GM12878 (cell line): ENCODE measurements around the gene OGA. TPM values are rescaled to one million over a fixed set of nuclear protein-coding genes. Genes with fewer than 3 reads are reported as not detected.

ENCODE experiments used
- ATAC-seq: fragments of 200-7000 bp; cut with Tn5 transposase; 3 replicates; pipeline ENCODE4 v1.9.1; 2020; ENCODE audit warnings: mild to moderate bottlenecking, moderate library complexity
- BruUV-seq: library from RNA; stranded (reverse); fragments of 400-500 nt; replicated peaks from 2 replicates; lab custom pipeline; 2021; lab: Mats Ljungman, UMichigan
- CTCF ChIA-PET: fragments of 300-600 bp; sonication (Branson Sonifier 250); formaldehyde crosslinking; extraction: SDS; loops from one replicate; lab custom pipeline; 2021; ENCODE audit warnings: inconsistent platforms; lab: Yijun Ruan, JAX
- POLR2A ChIA-PET: fragments of 350-600 bp; formaldehyde crosslinking; extraction: SDS; loops from one replicate; lab custom pipeline; 2021; ENCODE audit warnings: inconsistent platforms; lab: Charles Lee
- RAD21 ChIA-PET: fragments of 300-600 bp; sonication (Branson Sonifier 250); formaldehyde crosslinking; loops from one replicate; lab custom pipeline; 2023; ENCODE audit warnings: antibody characterized with exemption; ENCODE audit not compliant: unreplicated experiment; lab: Charles Lee
- SMC1A ChIA-PET: fragments of 300-600 bp; sonication (Branson Sonifier 250); formaldehyde crosslinking; loops from one replicate; lab custom pipeline; 2023; ENCODE audit not compliant: unreplicated experiment, uncharacterized antibody; lab: Charles Lee
- DNase-seq: peaks from one replicate; pipeline ENCODE4 v3.0.0-alpha.2; 2011; ENCODE audit warnings: low read depth, low spot score
- FAIRE-seq: peaks from 3 replicates; lab custom pipeline; 2011; peaks lifted over from hg19 to GRCh38; lab: Jason Lieb, UNC
- H2AFZ ChIP-seq: 2 replicates; pipeline ENCODE4 v1.6.0; 2011; ENCODE audit warnings: low read depth, low read length, control low read depth; ENCODE audit not compliant: control insufficient read depth
- H3K27ac ChIP-seq: 2 replicates; pipeline ENCODE4 v1.5.1; 2011; ENCODE audit warnings: control low read depth; ENCODE audit not compliant: control insufficient read depth, insufficient read depth
- H3K27me3 ChIP-seq, 2 experiments: replicated peaks in 1 of 2; 2 replicates each; pipeline versions ENCODE4 v1.6.0 to v1.6.1; 2011; ENCODE audit warnings: low read length in 1 of 2; ENCODE audit not compliant: control insufficient read depth in 2 of 2, insufficient read depth in 2 of 2
- H3K36me3 ChIP-seq, 2 experiments: 2 replicates each; pipeline ENCODE4 v1.5.1; 2011; ENCODE audit warnings: low read length in 1 of 2; ENCODE audit not compliant: control insufficient read depth in 2 of 2, insufficient read depth in 2 of 2
- H3K4me1 ChIP-seq: 2 replicates; pipeline ENCODE4 v1.6.1; 2011; ENCODE audit warnings: mild to moderate bottlenecking, low read length, moderate library complexity, mixed read lengths; ENCODE audit not compliant: control insufficient read depth, insufficient read depth
- H3K4me2 ChIP-seq: 2 replicates; pipeline ENCODE4 v1.6.0; 2011; ENCODE audit warnings: control low read depth; ENCODE audit not compliant: control insufficient read depth, insufficient read depth
- H3K4me3 ChIP-seq: fragments of 200-600 bp; sonication (generic); 2 replicates; pipeline ENCODE4 v1.5.1; 2016
- H3K79me2 ChIP-seq: 2 replicates; pipeline ENCODE4 v1.6.0; 2011; ENCODE audit warnings: low read length; ENCODE audit not compliant: control insufficient read depth, insufficient read depth
- H3K9ac ChIP-seq: 2 replicates; pipeline ENCODE4 v1.8.0; 2011; ENCODE audit warnings: low read length, control low read depth, mixed read lengths; ENCODE audit not compliant: control insufficient read depth, insufficient read depth
- H3K9me3 ChIP-seq: replicated peaks from 3 replicates; pipeline ENCODE4 v1.5.1; 2011; ENCODE audit warnings: mild to moderate bottlenecking, low read length; ENCODE audit not compliant: control insufficient read depth, insufficient read depth
- H4K20me1 ChIP-seq: 2 replicates; pipeline ENCODE4 v1.6.0; 2011; ENCODE audit not compliant: control insufficient read depth, insufficient read depth
- ASH2L ChIP-seq: fragments of 300-600, 200-600 bp; sonication (generic); IDR thresholded peaks from 2 replicates; pipeline ENCODE4 v1.6.1; 2017; ENCODE audit warnings: low read depth, mild to moderate bottlenecking, borderline replicate concordance
- BACH1 ChIP-seq: fragments of 450-650 bp; IDR thresholded peaks from 2 replicates; pipeline ENCODE4 v1.6.1; 2017; ENCODE audit warnings: mild to moderate bottlenecking, borderline replicate concordance
- BRCA1 ChIP-seq: IDR thresholded peaks from 2 replicates; pipeline ENCODE4 v1.6.1; 2011; ENCODE audit warnings: low read depth, low read length, improper control_type of control experiment
- EED ChIP-seq: sonication (generic); IDR thresholded peaks from 2 replicates; pipeline ENCODE4 v1.6.1; 2016; ENCODE audit warnings: antibody characterized with exemption, low read depth
- EP300 ChIP-seq, 2 experiments: fragments of 150-350 bp in 1 of 2; IDR thresholded peaks; 2 replicates each; pipeline ENCODE4 v1.6.1; 2011 to 2012; ENCODE audit warnings: low read depth in 2 of 2, low read length in 2 of 2, borderline replicate concordance in 1 of 2, improper control_type of control experiment in 1 of 2, inconsistent platforms in 1 of 2; ENCODE audit not compliant: control insufficient read depth in 1 of 2
- HDAC2 ChIP-seq: fragments of 200-600 bp; sonication (generic); IDR thresholded peaks from 2 replicates; pipeline ENCODE4 v1.6.1; 2017
- MEF2A ChIP-seq: IDR thresholded peaks from 2 replicates; pipeline ENCODE4 v1.6.1; 2011; ENCODE audit warnings: low read depth, mild to moderate bottlenecking, low read length, moderate library complexity; ENCODE audit not compliant: insufficient read depth
- MTA3 ChIP-seq: IDR thresholded peaks from 2 replicates; pipeline ENCODE4 v1.6.1; 2012; ENCODE audit warnings: low read length, inconsistent platforms, borderline replicate concordance
- POU2F2 ChIP-seq: IDR thresholded peaks from 3 replicates; pipeline ENCODE4 v1.6.1; 2011; ENCODE audit warnings: low read depth, mild to moderate bottlenecking, low read length, borderline replicate concordance
- RAD51 ChIP-seq: fragments of 450-650 bp; IDR thresholded peaks from 2 replicates; pipeline ENCODE4 v1.6.1; 2016; ENCODE audit warnings: moderate library complexity, mild to moderate bottlenecking, inconsistent platforms
- SIX5 ChIP-seq: IDR thresholded peaks from 2 replicates; pipeline ENCODE4 v1.6.1; 2011; ENCODE audit warnings: mild to moderate bottlenecking, low read depth, low read length, moderate library complexity; ENCODE audit not compliant: severe bottlenecking
- SMAD1 ChIP-seq: fragments of 450-650 bp; IDR thresholded peaks from 2 replicates; pipeline ENCODE4 v1.6.1; 2018; ENCODE audit warnings: mild to moderate bottlenecking, low read depth; ENCODE audit not compliant: partially characterized antibody
- ZNF207 ChIP-seq: fragments of 450-650 bp; IDR thresholded peaks from 2 replicates; pipeline ENCODE4 v1.6.1; 2014; ENCODE audit warnings: antibody characterized with exemption, mild to moderate bottlenecking, borderline replicate concordance
- ZNF217 ChIP-seq: fragments of 450-650 bp; IDR thresholded peaks from 2 replicates; pipeline ENCODE4 v1.6.1; 2017; ENCODE audit warnings: antibody characterized with exemption, mild to moderate bottlenecking
- ZNF384 ChIP-seq: IDR thresholded peaks from 2 replicates; pipeline ENCODE4 v1.6.1; 2012; ENCODE audit warnings: low read depth, mild to moderate bottlenecking, low read length, improper control_type of control experiment, borderline replicate concordance
- ZSCAN29 ChIP-seq: fragments of 450-650 bp; IDR thresholded peaks from 2 replicates; pipeline ENCODE4 v1.6.1; 2017; ENCODE audit warnings: mild to moderate bottlenecking, moderate library complexity
- WGBS: methylation state at CpG from one replicate; pipeline ENCODE4 v1.1.6; 2016; ENCODE audit warnings: low lambda C conversion rate; ENCODE audit not compliant: insufficient replicate concordance, insufficient coverage; ENCODE audit errors: missing lambda C conversion rate; 5-methylcytosine and 5-hydroxymethylcytosine counted together
- in situ Hi-C: fragments of 300-500 bp; cut with MboI; formaldehyde crosslinking; loops from 9 replicates; pipeline ENCODE4 v1.14.3; 2018; ENCODE audit warnings: mixed read lengths
- intact Hi-C: fragments of 100-400 bp; cut with micrococcal nuclease; formaldehyde crosslinking; loops from one replicate; pipeline ENCODE4 v1.14.2; 2022; ENCODE audit not compliant: unreplicated experiment
- polyA plus RNA-seq, 11 experiments: library from polyadenylated mRNA; depleted of rRNA in 4 of 11; unstranded in 6 of 11; stranded (reverse) in 5 of 11; fragments of >200 nt; fragmentation: Nextera tagmentation in 4 of 11; fragmentation: Illumina TruSeq in 1 of 11; extraction: Ambion mirVana in 4 of 11; extraction: Trizol in 1 of 11; gene quantifications; 1 replicate in 1 of 11; 2 replicates in 10 of 11; pipeline versions ENCODE4 v1.2.1 to v1.2.3, GENCODE V29; 2011 to 2016; ENCODE audit warnings: inconsistent platforms in 2 of 11, missing spikeins in 2 of 11, low read depth in 1 of 11
- total RNA-seq, 4 experiments: library from RNA; depleted of rRNA in 3 of 4; stranded (reverse); fragments of >200 nt in 3 of 4; fragmentation: Illumina TruSeq in 1 of 4; extraction: Trizol in 1 of 4; gene quantifications; 2 replicates each; pipeline versions ENCODE4 v1.2.1 to v1.2.3, GENCODE V29; 2013 to 2021
- TF ChIP-seq, protein P1 (sequence below): IDR thresholded peaks from 2 replicates; pipeline ENCODE4 v1.6.1; 2012; ENCODE audit warnings: low read depth, low read length, improper control_type of control experiment
- TF ChIP-seq, protein P2 (sequence below): fragments of 450-650 bp; IDR thresholded peaks from 2 replicates; pipeline ENCODE4 v1.6.1; 2017; ENCODE audit warnings: borderline replicate concordance

OGA gene
- total and polyA plus RNA-seq, 10 of the 15 experiments (the other 5 are each of a cell fraction or from before 2014, with no cell fraction given): 23.0 to 145 (median 85.2) TPM

DNA sequence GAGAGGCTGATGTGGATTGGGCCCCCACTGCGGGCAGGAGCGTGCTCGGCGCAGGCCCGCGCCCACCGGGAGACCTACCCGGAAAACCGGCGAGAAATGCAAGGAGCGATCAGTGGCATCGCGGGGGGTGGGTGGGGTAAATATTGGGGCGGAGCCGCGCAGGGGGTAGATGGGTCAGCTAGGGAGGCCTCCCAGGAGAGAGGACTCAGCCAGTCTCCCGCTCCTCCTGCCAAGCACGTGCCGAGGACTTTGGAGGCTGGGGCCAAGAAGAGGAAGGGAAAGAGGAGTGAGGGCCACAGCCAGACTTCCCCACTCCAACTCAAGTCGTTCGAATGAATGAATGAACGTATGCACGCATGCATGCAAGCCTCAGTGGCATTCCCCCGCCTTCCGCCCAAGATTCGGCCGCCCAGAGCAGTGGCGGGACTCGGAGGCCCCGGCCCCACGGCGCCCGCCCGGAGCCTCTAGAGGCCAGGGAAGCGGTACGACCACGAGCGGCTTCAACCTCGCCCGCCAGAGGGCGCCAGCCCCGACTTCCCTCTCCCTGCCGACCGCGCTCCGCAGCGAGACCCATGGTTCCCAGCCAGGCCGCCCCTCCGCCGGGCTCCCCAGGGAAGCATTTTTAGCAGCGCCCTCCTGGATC lies 38.6 kb downstream of the OGA start (continued):
- TF ChIP-seq ZNF217 (0 out of 2 replicates have a peak, but pooled peaks have one; percentile 37), BRCA1 (no peak)
- TF ChIP-seq, protein P1, sequence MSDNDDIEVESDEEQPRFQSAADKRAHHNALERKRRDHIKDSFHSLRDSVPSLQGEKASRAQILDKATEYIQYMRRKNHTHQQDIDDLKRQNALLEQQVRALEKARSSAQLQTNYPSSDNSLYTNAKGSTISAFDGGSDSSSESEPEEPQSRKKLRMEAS: peak; percentile 53; the same call in 1 of the 2 replicates

DNA sequence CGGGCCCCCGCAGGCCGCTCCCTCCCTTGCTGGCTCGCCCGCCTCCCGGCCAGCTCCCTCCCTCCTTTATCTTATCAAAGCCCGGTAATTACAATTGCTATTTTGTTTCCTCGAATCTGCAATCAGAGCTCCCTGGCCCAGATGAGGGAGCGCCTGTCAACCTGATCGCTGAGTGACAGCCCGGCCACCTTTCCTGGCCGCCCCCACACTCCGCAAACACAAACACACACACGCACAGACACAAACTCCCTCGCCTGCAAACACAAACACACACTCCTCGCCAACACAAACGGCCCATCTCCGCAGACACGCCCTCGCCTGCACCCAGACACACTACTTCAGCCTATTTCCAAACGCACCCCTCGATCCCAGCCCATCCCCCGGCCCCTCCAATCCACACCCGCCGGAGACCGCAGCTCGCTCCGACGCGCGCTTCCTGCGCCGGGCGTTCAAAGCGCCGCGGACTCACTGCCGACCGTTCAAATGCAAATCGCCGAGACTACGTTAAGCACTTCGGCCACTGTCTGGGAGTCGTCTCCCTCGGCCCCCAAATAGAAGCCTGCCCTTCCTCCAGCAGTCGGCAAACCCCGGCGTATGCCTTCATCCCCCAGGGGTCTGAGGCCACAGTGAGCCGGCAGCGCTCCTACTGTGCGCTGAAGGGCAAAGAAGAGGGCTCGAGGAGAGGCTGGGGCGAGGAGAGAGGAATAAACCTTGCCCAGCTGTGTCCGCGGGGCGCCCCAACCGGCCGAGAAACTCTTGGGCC lies 39.3 kb downstream of the OGA start:
- DNase-seq (no peak), ATAC-seq (peak; percentile 45), FAIRE-seq (peak; percentile 7)
- peak overlapping the region; percentile 15; the same call in 1 of the 2 replicates for H3K9ac ChIP-seq
- no TSS peak for BruUV-seq
- no peak overlapping the region for H3K27ac ChIP-seq
- H4K20me1 ChIP-seq: no peaks in the 10 kb centered on the region
- intact Hi-C loops: no loop called here
- WGBS: 4% methylated on average over 56 of the region's 58 CpGs
- peak overlapping the region; percentile 62 for H3K4me3 ChIP-seq
- H3K36me3 ChIP-seq: 0 out of 4 replicates have a peak, but pooled peaks cover 0 to under 1% of the 10 kb centered on the region in 2 experiments
- ChIA-PET POLR2A (no interaction called here), CTCF (interaction anchor here (0.5 to 9.8 kb wide), 7 partner anchors 10 to 323 kb away, joined by 3 to 334 read pairs (median 4); partner anchors contain the start of genes DPCD and POLL), RAD21 (interaction anchor here (0.5 to 7.9 kb wide), 5 partner anchors 90 to 565 kb away, joined by 3 to 172 read pairs (median 3); no protein-coding TSS in a partner anchor), SMC1A (interaction anchor here (0.8 to 7.9 kb wide), 3 partner anchors 108 to 192 kb away, joined by 3 to 139 read pairs (median 3); no protein-coding TSS in a partner anchor)
- H3K27me3 ChIP-seq: peaks cover 13 to 15% of the 10 kb centered on the region in 2 experiments; a peak in 3 of 4 replicates
- peak overlapping the region; percentile 37 for H2AFZ ChIP-seq
- no peaks in the 10 kb centered on the region for H3K9me3 ChIP-seq
- peaks cover 47% of the 10 kb centered on the region for H3K4me1 ChIP-seq
- H3K4me2 ChIP-seq: peak overlapping the region; percentile 100
- in situ Hi-C loops: no loop called here
- H3K79me2 ChIP-seq: peaks cover 11% of the 10 kb centered on the region
- TF ChIP-seq SIX5 (no peak), SMAD1 (no peak), ZNF207 (no peak), EP300 (IDR thresholded peaks at IDR 0.05; ENCODE audit: borderline replicate concordance in 1 of 2, control insufficient read depth in 1 of 2, low read depth in 2 of 2, low read length in 2 of 2) (no peak), BACH1 (no peak), ZSCAN29 (no peak), RAD51 (no peak), EED (no peak), HDAC2 (no peak), MTA3 (no peak), ZNF384 (no peak), ASH2L (no peak), MEF2A (no peak), POU2F2 (no peak; the same call in 2 of the 3 replicates)
- TF ChIP-seq, protein P2, sequence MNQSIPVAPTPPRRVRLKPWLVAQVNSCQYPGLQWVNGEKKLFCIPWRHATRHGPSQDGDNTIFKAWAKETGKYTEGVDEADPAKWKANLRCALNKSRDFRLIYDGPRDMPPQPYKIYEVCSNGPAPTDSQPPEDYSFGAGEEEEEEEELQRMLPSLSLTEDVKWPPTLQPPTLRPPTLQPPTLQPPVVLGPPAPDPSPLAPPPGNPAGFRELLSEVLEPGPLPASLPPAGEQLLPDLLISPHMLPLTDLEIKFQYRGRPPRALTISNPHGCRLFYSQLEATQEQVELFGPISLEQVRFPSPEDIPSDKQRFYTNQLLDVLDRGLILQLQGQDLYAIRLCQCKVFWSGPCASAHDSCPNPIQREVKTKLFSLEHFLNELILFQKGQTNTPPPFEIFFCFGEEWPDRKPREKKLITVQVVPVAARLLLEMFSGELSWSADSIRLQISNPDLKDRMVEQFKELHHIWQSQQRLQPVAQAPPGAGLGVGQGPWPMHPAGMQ: no peak
